Gastrocnemius medialis (tissue), 4 donors: ENCODE data around the gene PLEKHN1.

Source experiments
- POLR2A ChIP-seq, 2 donors: fragments of 450-650 bp; IDR thresholded peaks; one replicate each; pipeline ENCODE4 v1.6.1; 2017; ENCODE audit warnings: antibody characterized with exemption in 2 of 2, mild to moderate bottlenecking in 2 of 2, moderate library complexity in 2 of 2
- TF ChIP-seq, protein P1 (sequence below), 5 experiments: fragments of 450-650 bp in 3 of 5; fragments of 200-600 bp in 2 of 5; sonication (generic) in 2 of 5; IDR thresholded peaks in 4 of 5; conservative IDR thresholded peaks in 1 of 5; 1 replicate in 4 of 5; 2 replicates in 1 of 5; pipeline ENCODE4 v1.5.1; 2016 to 2019; ENCODE audit warnings: antibody characterized with exemption in 5 of 5, mild to moderate bottlenecking in 3 of 5, moderate library complexity in 3 of 5

DNA sequence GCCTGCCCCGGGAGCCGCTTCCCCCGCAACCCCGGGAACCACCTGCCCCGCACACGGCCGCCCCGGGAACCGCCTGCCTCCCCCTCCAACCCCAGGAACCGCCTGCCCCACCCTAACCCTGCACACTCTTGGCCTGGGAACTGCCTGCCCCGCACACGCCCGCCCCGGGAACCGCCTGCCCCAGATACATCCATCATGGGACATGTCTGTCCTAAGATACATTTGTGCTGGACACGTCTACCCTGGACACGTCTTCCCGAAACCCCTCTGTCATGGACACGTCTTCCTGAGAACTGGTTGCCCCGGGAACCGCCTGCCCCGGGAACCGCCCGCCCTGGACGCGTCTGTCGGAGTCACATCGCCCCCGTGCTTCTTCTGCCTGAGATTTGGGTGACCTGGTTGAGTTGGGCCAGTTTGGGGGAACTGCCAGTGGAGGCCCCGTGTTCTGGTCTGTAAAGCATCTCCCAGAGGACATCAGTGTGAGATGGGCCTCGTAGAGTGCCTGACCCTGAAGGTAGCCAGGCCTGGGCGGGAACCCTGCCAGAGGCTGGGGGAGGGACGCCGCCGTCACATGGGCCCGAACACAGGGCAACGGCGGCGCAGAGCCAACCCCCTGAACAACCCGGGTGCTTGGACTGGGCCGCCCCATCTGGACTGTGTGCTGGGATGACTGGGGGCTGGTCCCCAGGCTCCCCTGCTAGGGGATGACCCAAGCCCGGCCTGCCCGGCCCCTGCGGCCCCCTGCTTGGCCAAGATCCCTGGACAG, 12.0 kb downstream of the PLEKHN1 start:
- TF ChIP-seq, protein P1, sequence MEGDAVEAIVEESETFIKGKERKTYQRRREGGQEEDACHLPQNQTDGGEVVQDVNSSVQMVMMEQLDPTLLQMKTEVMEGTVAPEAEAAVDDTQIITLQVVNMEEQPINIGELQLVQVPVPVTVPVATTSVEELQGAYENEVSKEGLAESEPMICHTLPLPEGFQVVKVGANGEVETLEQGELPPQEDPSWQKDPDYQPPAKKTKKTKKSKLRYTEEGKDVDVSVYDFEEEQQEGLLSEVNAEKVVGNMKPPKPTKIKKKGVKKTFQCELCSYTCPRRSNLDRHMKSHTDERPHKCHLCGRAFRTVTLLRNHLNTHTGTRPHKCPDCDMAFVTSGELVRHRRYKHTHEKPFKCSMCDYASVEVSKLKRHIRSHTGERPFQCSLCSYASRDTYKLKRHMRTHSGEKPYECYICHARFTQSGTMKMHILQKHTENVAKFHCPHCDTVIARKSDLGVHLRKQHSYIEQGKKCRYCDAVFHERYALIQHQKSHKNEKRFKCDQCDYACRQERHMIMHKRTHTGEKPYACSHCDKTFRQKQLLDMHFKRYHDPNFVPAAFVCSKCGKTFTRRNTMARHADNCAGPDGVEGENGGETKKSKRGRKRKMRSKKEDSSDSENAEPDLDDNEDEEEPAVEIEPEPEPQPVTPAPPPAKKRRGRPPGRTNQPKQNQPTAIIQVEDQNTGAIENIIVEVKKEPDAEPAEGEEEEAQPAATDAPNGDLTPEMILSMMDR (IDR thresholded peaks at IDR 0.05 in 4 of 5, conservative IDR thresholded peaks at IDR 0.05 in 1 of 5) = no peak
- TF ChIP-seq POLR2A (IDR thresholded peaks at IDR 0.05) = peak in 1 of 2 donors; percentile 39
